ENCODE data around the gene LITAF.
"Not testable (repeated sequence)": the region's sequence is repeated elsewhere in the genome, so short reads cannot be mapped to it uniquely, and the experiment has no call there.

The LITAF gene

GRCh38 chr16:11572301-11572995 is 14.3 kb downstream of the LITAF start:
- DNase-seq (ENCODE audit: low read depth) = no peak

GRCh38 chr16:11571549-11571948 is 15.2 kb downstream of the LITAF start:
- no peak for DNase-seq (ENCODE audit: low read depth)

GRCh38 chr16:11570806-11571205 is 15.9 kb downstream of the LITAF start:
- DNase-seq (ENCODE audit: low read depth) = no peak

GRCh38 chr16:11570258-11570657 is 16.5 kb downstream of the LITAF start:
- no peak for DNase-seq (ENCODE audit: low read depth)

GRCh38 chr16:11566398-11566797 is 20.3 kb downstream of the LITAF start:
- DNase-seq (ENCODE audit: low read depth) = no peak

GRCh38 chr16:11565665-11566064 is 21.1 kb downstream of the LITAF start:
- no peak for DNase-seq (ENCODE audit: low read depth)

- no peak for DNase-seq (ENCODE audit: low read depth)
These were observed 22.4 kb downstream of the LITAF start for GRCh38 chr16:11564046-11564926.

- no peak for DNase-seq (ENCODE audit: low read depth)
These were observed 23.2 kb downstream of the LITAF start for GRCh38 chr16:11563493-11564040.

GRCh38 chr16:11562941-11563340 is 23.8 kb downstream of the LITAF start:
- no peak for DNase-seq (ENCODE audit: low read depth)

- no peak for DNase-seq (ENCODE audit: low read depth)
These were observed 24.3 kb downstream of the LITAF start for GRCh38 chr16:11562411-11562810.

- DNase-seq (ENCODE audit: low read depth) = no peak
These were observed 24.9 kb downstream of the LITAF start for GRCh38 chr16:11561856-11562255.

- no peak for DNase-seq (ENCODE audit: low read depth)
These were observed 25.3 kb downstream of the LITAF start for GRCh38 chr16:11561454-11561805.

GRCh38 chr16:11560701-11561453 is 25.8 kb downstream of the LITAF start:
- DNase-seq (ENCODE audit: low read depth) = peak; percentile 38

- DNase-seq (ENCODE audit: low read depth) = not testable (repeated sequence)
These were observed 28.4 kb downstream of the LITAF start for GRCh38 chr16:11558308-11558823.

- DNase-seq (ENCODE audit: low read depth) = no peak
These were observed 28.9 kb downstream of the LITAF start for GRCh38 chr16:11557801-11558200.

GRCh38 chr16:11556945-11557720 is 29.6 kb downstream of the LITAF start:
- DNase-seq (ENCODE audit: low read depth) = no peak

GRCh38 chr16:11556214-11556819 is 30.4 kb downstream of the LITAF start:
- no peak for DNase-seq (ENCODE audit: low read depth)

- peak; percentile 18 for DNase-seq (ENCODE audit: low read depth)
These were observed 32.7 kb downstream of the LITAF start for GRCh38 chr16:11554053-11554452.

GRCh38 chr16:11553371-11553770 is 33.3 kb downstream of the LITAF start:
- no peak for DNase-seq (ENCODE audit: low read depth)

- no peak for DNase-seq (ENCODE audit: low read depth)
These were observed 34.3 kb downstream of the LITAF start for GRCh38 chr16:11552440-11552839.

- no peak for DNase-seq (ENCODE audit: low read depth)
These were observed 34.9 kb downstream of the LITAF start for GRCh38 chr16:11551842-11552241.
